HG03571 (cell line): ENCODE data around the gene LMAN1L.
"Not testable (repeated sequence)": the region's sequence is repeated elsewhere in the genome, so short reads cannot be mapped to it uniquely, and the experiment has no call there.

ENCODE experiments used
- ATAC-seq: cut with Tn5 transposase; IDR thresholded peaks from one replicate; pipeline ENCODE4 v1.9.1; 2021; ENCODE audit not compliant: unreplicated experiment

Gene LMAN1L

GRCh38 chr15:74782259-74783071, 30.2 kb upstream of the LMAN1L start:
- ATAC-seq, result peak; percentile 6

- no peak for ATAC-seq
These were observed 29.4 kb upstream of the LMAN1L start for GRCh38 chr15:74783072-74783807.

- ATAC-seq, result no peak
These were observed 28.8 kb upstream of the LMAN1L start for GRCh38 chr15:74783808-74784175.

GRCh38 chr15:74784426-74785193, 28.0 kb upstream of the LMAN1L start:
- ATAC-seq, result no peak

GRCh38 chr15:74785194-74786032, 27.2 kb upstream of the LMAN1L start:
- no peak for ATAC-seq

GRCh38 chr15:74786081-74786480, 26.6 kb upstream of the LMAN1L start:
- not testable (repeated sequence) for ATAC-seq

- ATAC-seq, result no peak
These were observed 26.0 kb upstream of the LMAN1L start for GRCh38 chr15:74786551-74787165.

- ATAC-seq, result peak; percentile 31
These were observed 25.2 kb upstream of the LMAN1L start for GRCh38 chr15:74787251-74788041.

GRCh38 chr15:74788042-74788682, 24.5 kb upstream of the LMAN1L start:
- ATAC-seq, result no peak

- no peak for ATAC-seq
These were observed 23.9 kb upstream of the LMAN1L start for GRCh38 chr15:74788683-74789151.

- no peak for ATAC-seq
These were observed 23.4 kb upstream of the LMAN1L start for GRCh38 chr15:74789171-74789631.

- ATAC-seq, result no peak
These were observed 22.9 kb upstream of the LMAN1L start for GRCh38 chr15:74789741-74790079.

GRCh38 chr15:74790080-74790916, 22.3 kb upstream of the LMAN1L start:
- no peak for ATAC-seq

GRCh38 chr15:74791007-74791406, 21.6 kb upstream of the LMAN1L start:
- no peak for ATAC-seq

- ATAC-seq, result no peak
These were observed 21.0 kb upstream of the LMAN1L start for GRCh38 chr15:74791667-74792066.

GRCh38 chr15:74792227-74793016, 20.2 kb upstream of the LMAN1L start:
- ATAC-seq, result no peak
